ENCODE measurements around the gene BOC. TPM values are rescaled to one million over a fixed set of nuclear protein-coding genes. Genes with fewer than 3 reads are reported as not detected.
A peak's percentile ranks its signal among the peaks of the same experiment; 100 is the strongest.

BOC gene
- total RNA-seq, 1 experiment from 2014 or later: 7.3 TPM

DNA sequence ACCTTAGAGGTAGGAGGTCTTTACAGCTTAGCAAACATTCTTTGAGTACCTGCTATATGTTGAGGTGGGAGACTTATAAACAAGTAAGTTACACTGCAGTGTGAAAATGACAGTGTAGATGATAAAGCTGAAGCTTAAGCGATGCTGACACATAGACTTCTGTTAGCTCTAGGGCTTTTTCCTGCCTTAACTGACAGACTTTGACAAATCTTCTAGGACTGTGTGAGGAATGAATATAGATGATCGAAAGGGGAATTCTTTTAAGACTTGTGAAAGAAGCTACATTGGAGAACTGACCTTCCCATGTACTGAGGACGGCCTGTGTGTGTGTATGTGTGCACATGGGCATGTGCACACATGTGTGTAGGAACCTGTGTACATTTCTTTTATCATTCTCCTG, 22.7 kb downstream of the BOC start:
- H4K20me1 ChIP-seq (ENCODE audit: low read length): no peaks in the 10 kb centered on the region
- TF ChIP-seq EZH2 (IDR thresholded peaks at IDR 0.05; ENCODE audit: low read length, unreplicated experiment): no peak
- TF ChIP-seq, protein P1, sequence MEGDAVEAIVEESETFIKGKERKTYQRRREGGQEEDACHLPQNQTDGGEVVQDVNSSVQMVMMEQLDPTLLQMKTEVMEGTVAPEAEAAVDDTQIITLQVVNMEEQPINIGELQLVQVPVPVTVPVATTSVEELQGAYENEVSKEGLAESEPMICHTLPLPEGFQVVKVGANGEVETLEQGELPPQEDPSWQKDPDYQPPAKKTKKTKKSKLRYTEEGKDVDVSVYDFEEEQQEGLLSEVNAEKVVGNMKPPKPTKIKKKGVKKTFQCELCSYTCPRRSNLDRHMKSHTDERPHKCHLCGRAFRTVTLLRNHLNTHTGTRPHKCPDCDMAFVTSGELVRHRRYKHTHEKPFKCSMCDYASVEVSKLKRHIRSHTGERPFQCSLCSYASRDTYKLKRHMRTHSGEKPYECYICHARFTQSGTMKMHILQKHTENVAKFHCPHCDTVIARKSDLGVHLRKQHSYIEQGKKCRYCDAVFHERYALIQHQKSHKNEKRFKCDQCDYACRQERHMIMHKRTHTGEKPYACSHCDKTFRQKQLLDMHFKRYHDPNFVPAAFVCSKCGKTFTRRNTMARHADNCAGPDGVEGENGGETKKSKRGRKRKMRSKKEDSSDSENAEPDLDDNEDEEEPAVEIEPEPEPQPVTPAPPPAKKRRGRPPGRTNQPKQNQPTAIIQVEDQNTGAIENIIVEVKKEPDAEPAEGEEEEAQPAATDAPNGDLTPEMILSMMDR (conservative IDR thresholded peaks at IDR 0.05; ENCODE audit: low read depth, low read length): no peak
- TF ChIP-seq EZH2phosphoT487 (IDR thresholded peaks at IDR 0.05; ENCODE audit: borderline replicate concordance, low read length): no peak
- H3F3A ChIP-seq (ENCODE audit: low read length, unreplicated experiment): peaks cover 3% of the 10 kb centered on the region
- H3K27ac ChIP-seq (ENCODE audit: low read length): no peak overlapping the region
- H3K4me2 ChIP-seq (ENCODE audit: low read length): no peak overlapping the region
- no TSS peak for BruUV-seq (replicated peaks)
- H2AFZ ChIP-seq (ENCODE audit: low read length): no peak overlapping the region
- no peak for DNase-seq
- H3K36me3 ChIP-seq (ENCODE audit: low read depth, low read length): no peaks in the 10 kb centered on the region
- H3K4me1 ChIP-seq (ENCODE audit: insufficient read depth, low read length): peaks cover 26% of the 10 kb centered on the region
- intact Hi-C loops (cut with micrococcal nuclease): loop anchor here (5.0 kb wide), 2 partner anchors 97 to 463 kb away; partner anchors contain the start of gene USF3
- H3K27me3 ChIP-seq (ENCODE audit: low read length): no peaks in the 10 kb centered on the region
- ChIA-PET POLR2A (ENCODE audit: unreplicated experiment) (no interaction called here), CTCF (interaction anchor here (0.6 kb wide), 2 partner anchors 96 to 1896 kb away, joined by 3 read pairs; no protein-coding TSS in a partner anchor)
- ATAC-seq: no peak
- H3K9ac ChIP-seq (ENCODE audit: low read length): no peak overlapping the region
- no peaks in the 10 kb centered on the region for H3K9me3 ChIP-seq (ENCODE audit: low read length)
- no peak overlapping the region for H3K4me3 ChIP-seq (ENCODE audit: low read length)
- H3K9me2 ChIP-seq (replicated peaks; ENCODE audit: low read length): no peaks in the 10 kb centered on the region
- H3K79me2 ChIP-seq (ENCODE audit: low read length): no peaks in the 10 kb centered on the region

- H2AFZ ChIP-seq (ENCODE audit: low read length): no peak overlapping the region
- ATAC-seq: no peak
Measured at GRCh38 chr3:113234688-113235260, 23.4 kb downstream of the BOC start.

GRCh38 chr3:113238503-113238902, 27.1 kb downstream of the BOC start:
- Histone ChIP-seq H3K9me3 (ENCODE audit: low read length) (no peaks in the 10 kb centered on the region), H3F3A (ENCODE audit: low read length, unreplicated experiment) (no peaks in the 10 kb centered on the region), H3K9ac (ENCODE audit: low read length) (no peak overlapping the region), H3K36me3 (ENCODE audit: low read depth, low read length) (no peaks in the 10 kb centered on the region), H4K20me1 (ENCODE audit: low read length) (no peaks in the 10 kb centered on the region), H3K79me2 (ENCODE audit: low read length) (no peaks in the 10 kb centered on the region), H3K27ac (ENCODE audit: low read length) (no peak overlapping the region), H2AFZ (ENCODE audit: low read length) (no peak overlapping the region), H3K4me3 (ENCODE audit: low read length) (no peak overlapping the region), H3K4me2 (ENCODE audit: low read length) (no peak overlapping the region), H3K9me2 (replicated peaks; ENCODE audit: low read length) (no peaks in the 10 kb centered on the region), H3K27me3 (ENCODE audit: low read length) (no peaks in the 10 kb centered on the region), H3K4me1 (ENCODE audit: insufficient read depth, low read length) (peaks cover 8% of the 10 kb centered on the region; the same call in 1 of the 2 replicates)
- DNase-seq: no peak
- intact Hi-C loops (cut with micrococcal nuclease): no loop called here
- TF ChIP-seq EZH2phosphoT487 (IDR thresholded peaks at IDR 0.05; ENCODE audit: borderline replicate concordance, low read length): no peak
- no peak for TF ChIP-seq EZH2 (IDR thresholded peaks at IDR 0.05; ENCODE audit: low read length, unreplicated experiment)
- TF ChIP-seq, protein P1 (conservative IDR thresholded peaks at IDR 0.05; ENCODE audit: low read depth, low read length): 0 out of 2 replicates have a peak, but pooled peaks have one; percentile 22
- ChIA-PET CTCF (no interaction called here), POLR2A (ENCODE audit: unreplicated experiment) (no interaction called here)
- no TSS peak for BruUV-seq (replicated peaks)
- ATAC-seq: no peak

More at GRCh38 chr3:113234688-113235260, 23.4 kb downstream of the BOC start:
- H3K27ac ChIP-seq (ENCODE audit: low read length): no peak overlapping the region
- no peaks in the 10 kb centered on the region for H3K36me3 ChIP-seq (ENCODE audit: low read depth, low read length)
- H4K20me1 ChIP-seq (ENCODE audit: low read length): no peaks in the 10 kb centered on the region
- ChIA-PET POLR2A (ENCODE audit: unreplicated experiment) (no interaction called here), CTCF (interaction anchor here (0.6 kb wide), 1 partner anchor 97 kb away, joined by 3 read pairs; no protein-coding TSS in a partner anchor)
- H3K4me3 ChIP-seq (ENCODE audit: low read length): no peak overlapping the region
- no peaks in the 10 kb centered on the region for H3K9me3 ChIP-seq (ENCODE audit: low read length)
- BruUV-seq (replicated peaks): no TSS peak
- H3F3A ChIP-seq (ENCODE audit: low read length, unreplicated experiment): peaks cover 3% of the 10 kb centered on the region
- no peaks in the 10 kb centered on the region for H3K79me2 ChIP-seq (ENCODE audit: low read length)
- no peaks in the 10 kb centered on the region for H3K9me2 ChIP-seq (replicated peaks; ENCODE audit: low read length)
- H3K4me2 ChIP-seq (ENCODE audit: low read length): no peak overlapping the region
- intact Hi-C loops (cut with micrococcal nuclease): loop anchor here (5.0 kb wide), 2 partner anchors 97 to 463 kb away; partner anchors contain the start of gene USF3
- no peak overlapping the region for H3K9ac ChIP-seq (ENCODE audit: low read length)
- H3K4me1 ChIP-seq (ENCODE audit: insufficient read depth, low read length): peaks cover 26% of the 10 kb centered on the region
- no peak for TF ChIP-seq EZH2 (IDR thresholded peaks at IDR 0.05; ENCODE audit: low read length, unreplicated experiment)
- TF ChIP-seq, protein P1 (conservative IDR thresholded peaks at IDR 0.05; ENCODE audit: low read depth, low read length): no peak
- DNase-seq: no peak
- no peaks in the 10 kb centered on the region for H3K27me3 ChIP-seq (ENCODE audit: low read length)
